Choroid plexus epithelial cell (primary cell): ENCODE results near the gene HTR3B.
"Not testable (repeated sequence)": the region's sequence is repeated elsewhere in the genome, so short reads cannot be mapped to it uniquely, and the experiment has no call there.

Experiments
- DNase-seq: peaks from one replicate; pipeline ENCODE4 v3.0.0-alpha.2; 2010; ENCODE audit warnings: low read depth
- H3K4me3 ChIP-seq: 2 replicates; pipeline ENCODE4 v1.5.1; 2011; ENCODE audit warnings: low read depth, mild to moderate bottlenecking, control low read depth, low read length, moderate library complexity
- CTCF ChIP-seq: conservative IDR thresholded peaks from 2 replicates; pipeline ENCODE4 v1.5.1; 2011; ENCODE audit warnings: low read depth, mild to moderate bottlenecking, control low read depth, inconsistent platforms, low read length, moderate library complexity

The HTR3B gene

DNA sequence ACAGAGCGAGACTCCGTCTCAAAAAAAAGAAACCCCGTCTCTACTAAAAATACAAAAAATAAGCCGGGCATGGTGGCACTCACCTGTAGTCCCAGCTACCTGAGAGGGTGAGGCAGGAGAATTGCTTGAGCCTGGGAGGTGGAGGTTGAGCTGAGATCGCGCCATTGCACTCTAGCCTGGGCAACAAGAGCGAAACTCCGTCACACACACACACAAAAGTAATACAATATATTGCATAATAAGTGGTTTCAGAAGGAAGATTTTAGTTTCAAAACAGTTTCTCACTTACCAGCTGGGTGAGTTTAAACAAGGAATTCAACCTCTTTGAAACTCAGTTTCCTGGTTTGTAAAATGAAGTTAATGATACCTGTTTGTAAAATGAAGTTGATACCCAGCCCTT, 37.7 kb downstream of the HTR3B start:
- TF ChIP-seq CTCF = no peak
- H3K4me3 ChIP-seq = no peak overlapping the region
- no peak for DNase-seq

DNA sequence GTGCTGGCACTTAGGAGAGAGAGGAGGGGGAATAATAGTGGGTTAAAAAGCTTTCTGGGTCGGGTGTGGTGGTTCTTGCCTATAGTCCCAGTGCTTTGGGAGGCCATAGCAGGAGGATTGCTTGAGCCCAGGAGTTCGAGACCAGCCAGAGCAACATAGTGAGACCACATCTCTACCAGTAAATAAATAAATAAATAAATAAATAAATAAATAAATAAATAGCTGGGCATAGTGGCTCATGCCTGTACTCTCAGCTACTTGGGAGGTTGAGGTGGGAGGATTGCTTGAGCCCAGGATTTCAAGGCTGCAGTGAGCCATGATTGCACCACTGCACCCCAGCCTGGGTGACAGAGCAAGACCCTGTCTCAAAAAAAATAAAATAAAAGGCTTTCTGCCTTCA, 41.6 kb downstream of the HTR3B start:
- H3K4me3 ChIP-seq, DNase-seq: not testable (repeated sequence)

- TF ChIP-seq CTCF = no peak
- no peak for DNase-seq
- H3K4me3 ChIP-seq = no peak overlapping the region
Observed at GRCh38 chr11:113947994-113948393, 43.4 kb downstream of the HTR3B start.

GRCh38 chr11:113949891-113950290, 45.3 kb downstream of the HTR3B start:
- H3K4me3 ChIP-seq = no peak overlapping the region
- DNase-seq = no peak
- TF ChIP-seq CTCF = no peak

DNA sequence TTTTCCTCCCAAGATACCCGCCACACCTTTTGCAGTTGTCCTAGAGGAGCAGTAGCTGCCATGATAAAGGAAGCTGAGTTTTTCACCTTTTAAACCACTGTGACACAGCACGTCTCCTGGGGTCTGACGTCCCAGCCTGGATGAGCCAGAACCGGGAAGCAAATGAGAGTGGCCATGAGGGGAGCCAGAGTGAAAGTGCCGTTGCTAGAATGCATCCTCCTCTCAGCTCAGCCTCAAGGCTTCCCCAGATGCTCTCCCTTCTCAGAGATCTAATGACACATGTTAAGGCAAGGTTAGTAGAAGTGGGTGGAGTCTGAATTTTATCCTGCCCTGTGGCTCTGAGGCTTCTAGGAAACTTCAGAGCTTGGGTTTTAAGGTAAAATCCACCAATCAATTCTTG, 46.9 kb downstream of the HTR3B start:
- TF ChIP-seq CTCF = no peak
- no peak for DNase-seq
- H3K4me3 ChIP-seq = no peak overlapping the region

- TF ChIP-seq CTCF = no peak
- no peak overlapping the region for H3K4me3 ChIP-seq
- DNase-seq = no peak
Observed at GRCh38 chr11:113952070-113952469, 47.5 kb downstream of the HTR3B start.

GRCh38 chr11:113952588-113952987, 48.0 kb downstream of the HTR3B start:
- no peak for DNase-seq
- no peak for TF ChIP-seq CTCF
- H3K4me3 ChIP-seq = no peak overlapping the region

DNA sequence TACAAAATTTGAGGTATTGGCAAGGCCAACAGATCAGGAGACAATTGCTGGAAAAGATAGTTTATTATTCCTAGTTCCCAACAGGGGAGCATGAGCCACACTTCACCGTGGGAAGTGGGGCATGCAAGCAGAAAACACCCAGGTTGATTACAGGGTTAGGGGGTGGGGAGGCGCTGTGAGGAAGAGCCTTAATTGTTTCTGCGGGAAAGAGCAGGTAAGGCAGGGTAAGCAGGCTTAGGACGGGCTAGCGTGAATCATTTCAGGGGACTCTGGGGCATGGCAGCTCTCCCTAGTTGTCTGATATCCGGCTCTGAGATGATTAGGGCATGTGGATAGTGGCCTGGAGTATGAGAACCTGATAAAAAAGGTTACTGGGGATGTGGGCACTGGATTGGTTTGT, 49.6 kb downstream of the HTR3B start:
- no peak overlapping the region for H3K4me3 ChIP-seq
- no peak for TF ChIP-seq CTCF
- DNase-seq = no peak
